RPMI7951 (cell line): ENCODE data around the gene USP38. TPM values are rescaled to one million over a fixed set of nuclear protein-coding genes. Genes with fewer than 3 reads are reported as not detected.
"Not testable (repeated sequence)": the region's sequence is repeated elsewhere in the genome, so short reads cannot be mapped to it uniquely, and the experiment has no call there.

Experiments
- DNase-seq: peaks from one replicate; pipeline ENCODE4 v3.0.0-alpha.2; 2012; ENCODE audit warnings: low read depth
- total RNA-seq: library from RNA; depleted of rRNA; stranded (reverse); fragments of >200 nt; shearing (Covaris generic); gene quantifications from 2 replicates; pipeline ENCODE4 v1.2.3, GENCODE V29; 2014

USP38 gene
- total RNA-seq, 1 experiment from 2014 or later = 13.3 TPM

DNA sequence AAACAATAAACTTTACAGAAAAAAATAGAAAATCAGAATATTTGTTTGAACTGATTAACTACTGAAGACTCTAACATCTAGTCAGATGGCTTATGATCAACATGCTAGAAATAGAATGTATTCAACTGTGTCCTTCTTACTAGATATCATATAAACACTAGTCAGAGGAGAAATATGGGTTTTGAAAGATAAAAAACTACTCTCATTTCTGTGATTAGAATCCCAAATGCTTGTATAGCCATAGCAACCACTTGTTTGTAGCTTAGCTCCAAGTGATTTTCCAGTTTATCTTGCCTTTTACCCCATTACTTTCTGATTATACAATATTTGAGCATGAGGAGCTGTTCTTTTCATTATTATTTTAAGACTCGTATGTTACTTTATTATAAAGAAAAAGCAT, 31.2 kb downstream of the USP38 start:
- no peak for DNase-seq

DNA sequence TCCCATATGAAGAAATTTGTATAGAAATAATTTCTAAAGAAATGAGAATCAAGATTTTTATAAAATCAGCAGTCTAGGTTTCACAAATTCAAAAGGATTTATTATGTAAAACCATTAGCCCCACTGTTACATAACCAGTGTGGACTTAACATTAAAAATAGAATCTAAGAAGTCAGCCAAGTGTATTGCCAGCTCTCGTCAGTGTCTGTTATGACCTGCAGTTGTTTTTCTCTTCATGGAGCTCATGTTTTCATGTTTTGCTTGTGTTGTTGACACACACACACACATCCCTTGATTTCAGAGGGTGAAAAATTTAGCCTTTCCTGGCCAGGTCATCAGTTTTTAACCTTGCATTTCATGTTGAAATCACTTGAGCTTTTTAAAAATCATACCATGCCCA, 39.5 kb downstream of the USP38 start:
- no peak for DNase-seq

DNA sequence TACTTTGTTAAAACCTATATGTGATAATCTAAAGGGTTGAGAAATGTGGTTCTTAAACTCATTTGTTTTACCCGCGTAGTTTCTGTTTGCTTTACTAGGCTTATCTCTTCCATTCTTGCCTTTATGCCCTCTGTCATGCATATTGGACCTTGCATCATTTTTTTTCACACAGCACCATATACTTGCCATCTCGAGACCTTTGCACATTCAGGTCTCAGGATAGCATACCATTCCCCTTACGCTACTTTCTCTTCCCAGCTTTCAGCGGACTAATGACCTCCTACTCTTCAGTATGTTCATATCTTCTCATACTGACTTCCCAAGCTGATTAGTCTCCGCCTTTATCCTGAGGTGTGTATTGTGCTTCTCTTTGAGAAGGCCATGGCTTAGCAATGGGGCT, 40.5 kb downstream of the USP38 start:
- DNase-seq = no peak

- DNase-seq = no peak
These were observed 46.0 kb downstream of the USP38 start for GRCh38 chr4:143230683-143231082.

DNA sequence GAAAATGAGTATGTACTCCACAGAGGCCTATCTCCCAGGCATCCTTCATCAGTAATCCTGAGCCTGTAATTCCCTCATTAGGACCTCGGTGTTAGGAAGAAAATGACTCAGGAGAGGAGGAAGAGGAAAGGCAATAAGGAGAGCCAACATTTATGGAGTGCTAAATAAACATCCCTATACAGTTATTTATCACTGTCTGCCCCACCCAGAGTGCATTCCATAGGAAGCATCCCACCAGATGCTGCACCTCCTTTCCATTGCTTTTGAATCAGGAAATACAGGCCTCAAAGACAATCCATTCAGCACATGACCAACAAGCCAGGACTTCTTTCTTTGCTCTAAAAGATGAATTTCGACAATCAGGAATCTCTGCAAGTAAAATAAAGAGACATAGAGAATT, 47.6 kb downstream of the USP38 start:
- DNase-seq = no peak

DNA sequence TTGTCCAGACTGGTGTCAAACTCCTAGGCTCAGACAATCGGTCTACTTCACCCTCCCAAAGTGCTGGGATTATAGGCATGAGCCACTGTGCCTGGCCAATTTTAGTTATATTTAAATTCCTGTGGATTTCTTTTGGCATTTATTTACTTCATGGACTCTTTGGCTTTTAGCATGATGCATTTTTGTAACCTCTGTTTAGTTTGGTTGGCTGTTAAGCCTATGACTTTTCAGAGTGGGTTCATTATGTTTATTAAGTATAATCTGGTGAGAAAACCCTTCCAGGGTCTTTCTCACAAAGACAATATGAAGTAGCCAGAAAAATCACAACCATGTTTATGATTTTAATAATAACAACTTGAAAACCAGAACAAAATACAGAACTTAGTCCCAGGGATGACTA, 49.4 kb downstream of the USP38 start:
- DNase-seq = no peak

DNA sequence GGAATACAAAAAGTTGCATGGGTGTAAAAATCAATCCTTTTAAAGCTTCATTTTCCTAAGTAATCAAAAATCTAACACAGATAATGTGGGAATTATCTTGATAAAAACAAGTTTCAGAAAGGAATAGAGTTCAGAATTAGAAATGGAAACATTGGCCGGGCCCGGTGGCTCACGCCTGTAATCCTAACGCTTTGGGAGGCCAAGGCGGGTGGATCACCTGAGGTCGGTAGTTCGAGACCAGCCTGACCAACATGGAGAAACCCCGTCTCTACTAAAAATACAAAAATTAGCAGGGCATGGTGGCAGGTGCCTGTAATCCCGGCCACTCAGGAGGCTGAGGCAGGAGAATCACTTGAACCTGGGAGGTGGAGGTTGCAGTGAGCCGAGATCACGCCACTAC, 52.5 kb downstream of the USP38 start:
- not testable (repeated sequence) for DNase-seq

DNA sequence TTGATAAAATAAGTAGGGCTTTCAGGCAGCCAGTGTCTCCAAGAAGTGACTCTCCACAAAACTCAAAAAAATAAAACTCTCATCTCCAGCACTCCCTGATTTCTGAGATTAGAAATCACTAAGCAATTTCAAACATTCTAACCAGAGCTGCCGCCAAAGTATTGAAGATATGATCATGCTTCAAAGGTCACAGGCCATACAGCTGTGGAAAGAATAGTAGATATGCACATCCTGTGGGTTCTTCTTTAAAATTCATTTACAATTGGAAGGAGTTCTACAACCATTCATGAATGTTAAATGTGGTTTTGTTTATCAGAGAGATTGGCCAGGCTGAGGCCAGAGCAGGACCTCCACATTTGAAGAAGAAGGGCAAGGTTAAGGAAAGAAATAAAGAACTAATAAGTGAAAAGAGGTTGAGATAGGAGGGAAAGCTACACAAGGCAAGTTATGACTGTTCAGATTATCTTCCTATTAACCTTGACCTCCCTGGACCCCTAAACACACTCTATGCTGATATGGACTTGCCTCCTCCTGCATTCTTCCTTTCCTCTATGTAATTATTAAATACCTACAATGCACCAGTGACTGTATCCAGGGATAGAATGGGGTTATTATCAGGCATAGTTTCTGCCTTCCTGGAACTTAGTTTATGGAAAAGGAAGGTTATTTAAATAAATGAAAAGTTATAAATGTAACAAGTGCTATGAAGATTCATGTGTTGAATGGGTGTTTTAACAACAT, 56.4 kb downstream of the USP38 start:
- DNase-seq = no peak

DNA sequence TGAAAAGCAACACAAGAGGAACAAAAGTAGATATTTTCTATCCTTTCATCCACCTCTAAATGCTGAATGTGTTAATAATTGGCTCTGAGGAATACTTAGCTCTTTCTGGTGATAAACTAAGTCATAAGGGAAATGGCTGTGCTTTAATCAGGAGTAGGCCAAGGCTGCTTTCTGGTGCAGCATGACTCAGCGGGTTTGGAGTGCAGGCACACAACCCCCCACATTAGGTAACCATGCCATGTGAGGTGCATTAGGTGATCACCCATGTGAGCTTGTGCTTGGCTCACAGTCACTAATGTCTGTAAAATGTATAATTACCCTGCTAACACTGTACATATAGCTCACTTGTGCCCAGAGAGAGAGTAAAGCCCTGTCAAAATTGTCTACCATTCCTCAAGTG, 57.2 kb downstream of the USP38 start:
- DNase-seq = no peak

DNA sequence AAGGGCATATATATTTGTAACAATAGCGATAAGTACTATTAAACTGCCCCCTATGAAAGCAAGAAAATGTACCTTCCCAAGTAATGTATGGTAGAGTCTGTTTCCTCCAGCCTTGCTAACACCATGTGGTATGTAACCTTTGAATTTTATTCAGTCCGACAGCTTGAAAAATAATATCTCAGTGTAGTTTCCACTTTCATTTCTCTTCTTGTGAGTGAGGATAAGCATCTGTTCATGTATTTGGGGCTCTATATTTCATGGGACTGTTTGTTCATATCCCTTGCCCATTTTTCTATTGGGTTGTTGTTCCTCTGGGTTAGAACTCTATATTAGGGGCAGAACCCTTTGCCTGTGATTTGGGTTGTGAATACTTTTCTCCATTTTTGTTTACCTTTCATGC, 58.3 kb downstream of the USP38 start:
- DNase-seq = no peak

DNA sequence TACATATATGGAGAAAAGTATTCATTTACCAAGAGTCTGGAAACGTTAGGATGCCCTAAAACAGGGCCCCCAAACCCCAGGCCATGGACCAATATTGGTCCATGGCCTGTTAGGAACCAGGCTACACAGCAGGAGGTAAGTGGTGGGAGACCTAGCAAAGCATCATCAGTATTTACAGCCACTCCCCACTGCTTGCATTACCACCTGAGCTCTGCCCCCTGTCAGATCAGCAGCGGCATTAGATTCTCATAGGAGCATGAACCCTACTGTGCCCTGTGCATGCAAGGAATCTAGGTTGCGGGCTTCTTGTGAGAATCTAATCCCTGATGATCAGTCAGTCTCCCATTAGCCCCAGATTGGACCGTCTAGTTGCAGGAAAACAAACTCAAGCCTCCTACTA, 62.3 kb downstream of the USP38 start:
- no peak for DNase-seq

- no peak for DNase-seq
These were observed 63.1 kb downstream of the USP38 start for GRCh38 chr4:143247866-143248265.

DNA sequence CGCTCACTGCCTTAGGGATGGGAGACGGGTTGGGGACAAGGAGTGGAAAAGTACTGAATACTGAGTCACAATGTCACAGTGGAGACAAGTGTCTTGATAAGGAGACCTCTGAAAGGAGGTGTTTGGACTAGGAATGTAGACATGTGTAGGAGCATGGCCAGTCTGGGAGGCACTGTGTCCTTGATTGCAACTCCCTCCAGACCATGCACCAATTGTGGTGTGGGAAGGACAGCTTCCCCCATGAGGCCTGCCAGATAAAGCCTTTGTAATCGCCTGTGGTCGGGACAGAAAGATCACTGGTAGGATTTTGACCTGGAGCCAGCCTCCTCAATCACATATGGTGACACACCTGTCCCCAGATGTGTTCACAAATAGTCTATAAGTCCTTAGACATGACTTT, 64.1 kb downstream of the USP38 start:
- no peak for DNase-seq

DNA sequence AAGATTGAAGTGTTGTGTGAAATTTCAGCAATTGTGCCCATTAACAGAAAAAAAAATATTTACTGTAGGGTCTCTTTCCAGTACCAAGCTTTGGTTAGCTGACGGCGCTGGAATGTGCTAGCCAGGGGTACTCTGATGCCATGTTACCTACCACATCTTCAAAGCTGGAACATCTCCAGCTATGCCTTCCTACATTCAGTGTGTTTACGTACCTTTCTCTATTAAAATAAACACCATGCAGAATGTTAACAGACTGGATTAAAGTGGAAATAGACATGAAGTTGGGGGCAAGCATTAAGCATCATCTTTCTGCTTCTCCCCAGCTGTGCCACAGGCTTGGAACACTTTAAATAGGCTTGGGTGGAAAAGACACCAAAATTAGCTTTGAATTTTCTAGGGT, 65.9 kb downstream of the USP38 start:
- no peak for DNase-seq

DNA sequence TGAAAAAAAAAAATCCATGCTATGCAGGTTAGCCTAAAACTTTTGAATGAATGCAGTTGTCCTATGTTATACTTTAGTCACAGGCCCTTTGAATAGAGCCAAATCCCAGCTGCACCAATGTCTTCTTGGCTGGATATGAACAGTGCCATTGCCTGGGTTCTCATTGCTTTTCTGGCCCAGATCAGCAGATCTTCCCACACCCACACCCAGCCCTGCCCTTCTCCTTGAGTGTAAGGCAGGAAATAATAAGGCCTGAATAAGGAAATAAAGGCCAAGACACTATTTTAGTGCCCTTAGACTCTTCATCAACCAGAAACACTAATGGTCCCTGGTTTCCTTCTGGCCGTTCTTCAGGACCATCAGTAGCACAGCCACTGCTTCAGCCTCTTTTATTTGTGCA, 66.6 kb downstream of the USP38 start:
- no peak for DNase-seq

GRCh38 chr4:143251779-143252178, 67.1 kb downstream of the USP38 start:
- DNase-seq = no peak

DNA sequence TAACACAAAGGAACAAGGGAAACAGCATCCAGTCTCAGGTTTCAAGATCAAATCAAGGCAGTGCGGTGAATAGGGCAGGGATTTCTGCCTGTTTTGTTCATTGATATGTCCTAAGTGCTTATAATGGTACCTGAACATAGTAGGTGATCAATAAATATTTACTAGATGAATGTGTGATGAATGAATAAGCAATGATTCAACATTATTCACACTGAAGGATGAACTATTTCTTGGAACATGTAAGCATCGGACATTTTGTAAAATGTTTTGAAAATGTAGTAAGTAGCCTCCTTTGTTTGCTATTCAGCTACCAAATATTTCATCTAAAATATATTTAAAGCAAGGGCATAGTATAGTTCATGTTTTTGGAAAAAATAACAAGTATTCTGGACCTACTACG, 67.8 kb downstream of the USP38 start:
- no peak for DNase-seq

DNA sequence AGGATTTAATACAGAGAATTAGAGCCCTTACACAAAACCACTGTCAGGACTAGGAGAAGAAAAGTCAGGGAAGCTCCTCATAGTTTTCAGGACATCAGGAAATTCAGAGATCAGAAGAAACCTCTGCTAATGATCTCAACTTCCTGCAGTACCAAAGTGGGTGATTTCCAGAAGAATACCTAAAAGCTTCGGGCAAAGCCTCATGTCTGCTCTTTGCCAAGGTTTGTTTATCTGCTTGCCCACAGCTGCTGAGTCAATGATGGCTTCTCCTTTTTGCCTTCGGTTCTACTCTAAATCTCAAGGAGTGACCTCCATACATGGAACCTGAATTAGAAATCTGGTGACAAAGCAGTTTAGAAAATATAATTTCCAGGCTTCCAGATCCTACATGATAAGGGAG, 68.4 kb downstream of the USP38 start:
- no peak for DNase-seq

GRCh38 chr4:143254491-143255226, 69.9 kb downstream of the USP38 start:
- DNase-seq = no peak

- DNase-seq = no peak
These were observed 71.7 kb downstream of the USP38 start for GRCh38 chr4:143256456-143256855.

DNA sequence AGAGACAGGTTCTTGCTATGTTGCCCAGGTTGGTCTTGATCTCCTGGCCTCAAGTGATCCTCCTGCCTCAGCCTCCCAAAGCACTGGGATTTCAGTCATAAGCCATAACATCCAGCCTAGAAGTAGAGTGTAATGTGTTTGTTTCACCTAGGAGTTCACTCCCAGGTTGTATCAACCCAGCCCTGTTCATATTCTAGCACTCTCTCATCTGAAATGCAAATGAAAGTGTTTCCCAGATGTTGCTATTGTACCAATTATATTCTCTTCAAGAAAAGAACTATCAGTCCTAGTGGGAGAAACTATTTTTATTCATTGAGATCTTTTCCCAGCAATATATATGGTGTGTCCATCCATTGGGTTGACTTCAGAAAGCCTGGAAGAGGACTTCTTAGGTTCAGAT, 72.6 kb downstream of the USP38 start:
- no peak for DNase-seq

DNA sequence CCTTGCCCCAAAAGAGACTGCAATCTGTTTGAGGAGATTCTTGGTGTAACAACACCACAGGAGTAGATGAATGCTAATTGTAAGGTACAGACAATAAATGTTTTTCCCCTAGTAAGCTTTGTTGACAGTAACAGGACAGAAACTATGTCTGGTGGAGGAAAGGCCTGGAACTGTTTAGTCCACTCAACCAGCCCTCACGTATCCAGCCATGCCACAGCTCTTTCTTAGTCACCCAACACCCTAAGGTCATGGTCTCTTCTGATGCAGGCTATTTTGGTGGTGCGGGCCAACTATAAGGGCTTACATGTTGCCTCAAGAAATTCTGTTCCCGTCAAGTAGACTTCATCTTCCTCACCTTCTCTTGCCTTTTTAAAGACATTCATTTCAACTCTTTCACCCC, 76.0 kb downstream of the USP38 start:
- DNase-seq = no peak

DNA sequence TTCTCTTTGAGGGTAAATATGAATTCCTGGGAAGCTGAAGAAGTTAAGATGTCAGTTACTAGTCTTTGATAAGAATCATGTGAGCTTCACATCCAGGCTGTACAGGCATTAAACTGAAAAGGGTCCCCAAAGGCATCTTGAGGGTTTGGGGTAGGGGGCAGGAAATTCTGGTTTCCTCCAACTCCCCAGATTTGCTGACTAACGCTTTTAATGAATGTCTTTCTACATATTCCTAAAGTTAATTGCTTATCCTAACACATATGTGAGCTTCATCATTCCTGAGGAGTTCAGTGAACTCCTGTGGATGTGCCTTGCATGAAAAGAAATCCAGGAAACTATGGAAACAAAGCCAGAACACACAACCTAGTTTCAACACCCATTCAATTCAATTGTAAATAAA, 78.1 kb downstream of the USP38 start:
- no peak for DNase-seq

- not testable (repeated sequence) for DNase-seq
These were observed 83.0 kb downstream of the USP38 start for GRCh38 chr4:143267690-143268089.
